Colonic mucosa (tissue), 4 donors: ENCODE results near the gene TRPT1. TPM values are rescaled to one million over a fixed set of nuclear protein-coding genes. Genes with fewer than 3 reads are reported as not detected.
A peak's percentile ranks its signal among the peaks of the same experiment; 100 is the strongest.

Source experiments
- DNase-seq: peaks from one replicate; pipeline ENCODE4 v3.0.0-alpha.2; 2020
- H3K27ac ChIP-seq: fragments of 200-600 bp; one replicate; pipeline ENCODE4 v1.8.0; 2021
- H3K27me3 ChIP-seq: fragments of 200-600 bp; one replicate; pipeline ENCODE4 v1.8.0; 2021
- H3K36me3 ChIP-seq: fragments of 200-600 bp; one replicate; pipeline ENCODE4 v1.8.0; 2021
- H3K4me1 ChIP-seq: fragments of 200-600 bp; one replicate; pipeline ENCODE4 v1.8.0; 2021; ENCODE audit warnings: mild to moderate bottlenecking
- H3K4me3 ChIP-seq: fragments of 200-600 bp; one replicate; pipeline ENCODE4 v1.8.0; 2021
- H3K9ac ChIP-seq, 2 donors: one replicate each; pipeline ENCODE4 v1.7.0; 2013; ENCODE audit warnings: control low read depth in 2 of 2, low read depth in 2 of 2, low read length in 2 of 2
- H3K9me3 ChIP-seq: fragments of 200-600 bp; one replicate; pipeline ENCODE4 v1.8.0; 2021
- intact Hi-C: fragments of 100-400 bp; cut with DNase I; formaldehyde crosslinking; loops from one replicate; pipeline ENCODE4 v1.14.1; 2022
- total RNA-seq, 2 donors: library from RNA; stranded (reverse); fragmentation: NEBNext Ultra II Directional in 1 of 2; extraction: Animal tissue kit (Norgen Biotek cat#: 25700) in 1 of 2; gene quantifications; one replicate each; pipeline ENCODE4 v1.2.1, GENCODE V29; 2021
- TF ChIP-seq, protein P1 (sequence below): fragments of 200-600 bp; IDR thresholded peaks from one replicate; pipeline ENCODE4 v1.8.0; 2022; ENCODE audit warnings: antibody characterized with exemption, mild to moderate bottlenecking
- donor health status: healthy.
- donor health status: DM: no; HTN: no; CAD: no.
- donor health status: DM: no; HTN: no; CAD: no.

TRPT1 gene
- total RNA-seq, 2 donors from 2014 or later = 52.3 to 63.6 TPM

DNA sequence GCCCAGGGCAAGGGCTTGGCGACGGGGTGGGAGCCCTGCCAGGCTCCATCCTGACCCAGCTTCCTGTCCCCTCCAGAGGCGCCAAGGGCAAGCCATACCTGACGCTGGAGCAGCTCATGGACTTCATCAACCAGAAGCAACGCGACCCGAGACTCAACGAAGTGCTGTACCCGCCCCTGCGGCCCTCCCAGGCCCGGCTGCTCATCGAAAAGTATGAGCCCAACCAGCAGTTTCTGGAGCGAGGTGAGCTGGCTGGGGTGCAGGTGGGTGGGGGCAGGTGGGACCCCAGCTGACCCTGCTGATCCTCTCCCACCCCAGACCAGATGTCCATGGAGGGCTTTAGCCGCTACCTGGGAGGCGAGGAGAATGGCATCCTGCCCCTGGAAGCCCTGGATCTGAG is 30.3 kb upstream of the TRPT1 start:
- DNase-seq = no peak
- no peaks in the 10 kb centered on the region for H3K27me3 ChIP-seq
- no peaks in the 10 kb centered on the region for H3K9me3 ChIP-seq
- intact Hi-C loops = no loop called here
- peaks cover 14% of the 10 kb centered on the region for H3K36me3 ChIP-seq
- TF ChIP-seq, protein P1, sequence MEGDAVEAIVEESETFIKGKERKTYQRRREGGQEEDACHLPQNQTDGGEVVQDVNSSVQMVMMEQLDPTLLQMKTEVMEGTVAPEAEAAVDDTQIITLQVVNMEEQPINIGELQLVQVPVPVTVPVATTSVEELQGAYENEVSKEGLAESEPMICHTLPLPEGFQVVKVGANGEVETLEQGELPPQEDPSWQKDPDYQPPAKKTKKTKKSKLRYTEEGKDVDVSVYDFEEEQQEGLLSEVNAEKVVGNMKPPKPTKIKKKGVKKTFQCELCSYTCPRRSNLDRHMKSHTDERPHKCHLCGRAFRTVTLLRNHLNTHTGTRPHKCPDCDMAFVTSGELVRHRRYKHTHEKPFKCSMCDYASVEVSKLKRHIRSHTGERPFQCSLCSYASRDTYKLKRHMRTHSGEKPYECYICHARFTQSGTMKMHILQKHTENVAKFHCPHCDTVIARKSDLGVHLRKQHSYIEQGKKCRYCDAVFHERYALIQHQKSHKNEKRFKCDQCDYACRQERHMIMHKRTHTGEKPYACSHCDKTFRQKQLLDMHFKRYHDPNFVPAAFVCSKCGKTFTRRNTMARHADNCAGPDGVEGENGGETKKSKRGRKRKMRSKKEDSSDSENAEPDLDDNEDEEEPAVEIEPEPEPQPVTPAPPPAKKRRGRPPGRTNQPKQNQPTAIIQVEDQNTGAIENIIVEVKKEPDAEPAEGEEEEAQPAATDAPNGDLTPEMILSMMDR = no peak
- H3K4me1 ChIP-seq = peaks cover 9% of the 10 kb centered on the region
- H3K9ac ChIP-seq = no peak overlapping the region
- H3K4me3 ChIP-seq = no peak overlapping the region
- H3K27ac ChIP-seq = no peak overlapping the region

DNA sequence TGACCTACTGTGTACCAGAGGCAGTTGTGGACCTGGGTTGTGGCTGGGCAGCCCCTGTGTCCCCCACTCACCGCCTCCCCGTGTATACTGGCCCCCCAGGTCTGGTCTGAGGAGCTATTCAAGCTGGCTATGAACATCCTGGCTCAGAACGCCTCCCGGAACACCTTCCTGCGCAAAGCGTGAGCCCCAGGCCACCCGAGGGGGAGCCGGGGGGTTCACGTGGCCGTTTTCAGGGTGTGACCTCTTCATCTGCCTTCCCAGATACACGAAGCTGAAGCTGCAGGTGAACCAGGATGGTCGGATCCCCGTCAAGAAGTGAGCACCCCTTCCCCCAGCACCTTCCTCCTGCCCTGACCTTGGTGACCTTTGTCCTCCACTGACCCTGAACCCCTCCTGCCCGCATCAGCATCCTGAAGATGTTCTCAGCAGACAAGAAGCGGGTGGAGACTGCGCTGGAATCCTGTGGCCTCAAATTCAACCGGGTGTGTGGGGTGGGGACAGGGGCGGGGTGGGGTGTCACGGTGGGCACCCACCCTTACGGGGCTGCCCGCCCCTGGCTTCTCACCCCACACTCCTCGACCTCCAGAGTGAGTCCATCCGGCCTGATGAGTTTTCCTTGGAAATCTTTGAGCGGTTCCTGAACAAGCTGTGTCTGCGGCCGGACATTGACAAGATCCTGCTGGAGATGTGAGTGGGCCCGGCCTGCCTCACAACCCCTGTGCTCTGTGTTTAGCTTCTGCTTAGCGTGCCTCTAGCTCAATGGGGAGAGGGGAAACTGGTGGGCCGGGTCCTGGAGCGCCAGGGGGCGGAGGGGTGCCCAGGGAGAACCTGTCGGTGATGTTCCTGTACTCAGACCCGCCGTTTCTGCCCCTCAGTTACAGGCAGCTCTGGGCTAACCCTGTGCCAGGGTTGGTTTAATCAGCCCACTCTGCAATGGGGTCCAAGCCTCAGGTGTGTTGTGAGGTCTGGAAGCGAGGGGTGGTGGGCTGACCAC is 29.4 kb upstream of the TRPT1 start:
- H3K27ac ChIP-seq = no peak overlapping the region
- peaks cover 9% of the 10 kb centered on the region for H3K4me1 ChIP-seq
- TF ChIP-seq, protein P1 = no peak
- H3K36me3 ChIP-seq = peaks cover 14% of the 10 kb centered on the region
- no peaks in the 10 kb centered on the region for H3K9me3 ChIP-seq
- no peak for DNase-seq
- no peak overlapping the region for H3K9ac ChIP-seq
- H3K27me3 ChIP-seq = no peaks in the 10 kb centered on the region
- intact Hi-C loops = no loop called here
- H3K4me3 ChIP-seq = no peak overlapping the region

DNA sequence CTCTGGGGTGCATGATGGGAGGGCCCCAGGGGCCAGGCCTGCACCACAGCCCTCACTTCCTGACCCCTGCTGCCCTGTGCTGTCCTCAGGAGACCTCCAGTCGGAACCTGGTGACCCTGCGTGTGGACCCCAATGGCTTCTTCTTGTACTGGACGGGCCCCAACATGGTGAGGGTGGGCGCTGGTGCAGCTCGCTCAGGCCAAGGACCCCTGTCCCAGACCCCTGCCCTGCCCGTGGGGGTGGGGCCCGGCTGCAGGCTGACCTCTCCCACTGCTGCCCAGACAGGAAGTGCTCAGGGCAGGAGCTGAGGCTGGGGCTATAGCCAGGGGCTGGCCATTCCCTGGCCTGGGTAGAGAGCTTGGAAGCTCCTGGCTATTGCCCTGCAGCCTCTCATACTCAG is 28.3 kb upstream of the TRPT1 start:
- Histone ChIP-seq H3K27ac (no peak overlapping the region), H3K4me1 (peaks cover 9% of the 10 kb centered on the region), H3K36me3 (peaks cover 12% of the 10 kb centered on the region), H3K27me3 (no peaks in the 10 kb centered on the region), H3K9ac (no peak overlapping the region), H3K9me3 (no peaks in the 10 kb centered on the region), H3K4me3 (no peak overlapping the region)
- intact Hi-C loops = no loop called here
- DNase-seq = no peak
- TF ChIP-seq, protein P1 = no peak

DNA sequence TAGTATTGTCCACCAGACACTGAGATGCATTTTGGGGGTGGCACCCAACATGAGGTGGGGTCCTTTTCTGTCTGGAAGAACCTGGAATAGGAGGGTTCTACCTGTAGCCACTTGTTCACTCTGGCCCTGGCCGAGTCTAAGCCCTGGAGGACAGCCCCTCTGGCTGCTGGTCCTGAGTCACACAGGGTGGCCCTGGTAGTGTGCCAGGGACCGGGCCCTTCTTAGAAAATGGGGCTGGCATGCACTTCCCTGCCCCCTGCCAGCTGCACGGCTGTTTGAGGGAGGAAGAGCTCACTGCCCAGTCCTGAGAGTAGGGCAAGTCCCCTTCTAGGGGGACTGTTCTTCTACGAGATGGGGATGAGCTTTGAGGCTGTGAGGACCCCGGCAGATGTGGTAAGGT is 27.5 kb upstream of the TRPT1 start:
- TF ChIP-seq, protein P1 = no peak
- Histone ChIP-seq H3K27me3 (no peaks in the 10 kb centered on the region), H3K9ac (peak overlapping the region in 1 of 2 donors; percentile 14), H3K36me3 (peaks cover 5% of the 10 kb centered on the region), H3K9me3 (no peaks in the 10 kb centered on the region), H3K4me3 (no peak overlapping the region), H3K27ac (no peak overlapping the region), H3K4me1 (peaks cover 9% of the 10 kb centered on the region)
- intact Hi-C loops = no loop called here
- no peak for DNase-seq

DNA sequence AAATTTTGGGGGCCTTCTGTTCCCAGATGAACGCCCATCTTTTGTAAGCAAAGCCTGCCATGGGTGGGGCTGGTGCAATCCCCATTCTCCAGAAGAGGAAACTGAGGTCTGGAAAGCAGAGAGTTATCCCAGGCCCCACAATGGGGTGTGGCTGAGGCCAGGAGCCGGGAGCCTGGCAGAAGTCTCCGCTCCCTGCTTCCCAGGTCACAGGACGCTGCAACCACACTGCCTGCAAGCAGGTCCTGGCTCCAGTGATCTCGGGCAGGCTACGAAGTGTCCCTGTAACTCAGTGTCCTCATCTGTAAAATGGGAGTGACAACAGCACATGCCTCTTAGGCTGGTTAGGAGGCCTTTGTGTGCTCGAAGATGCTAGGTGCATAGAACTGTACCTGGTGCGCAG is 27.1 kb upstream of the TRPT1 start:
- Histone ChIP-seq H3K4me1 (peaks cover 9% of the 10 kb centered on the region), H3K27ac (peak overlapping the region; percentile 80), H3K9ac (peak overlapping the region; percentile 8 to 89), H3K9me3 (no peaks in the 10 kb centered on the region), H3K4me3 (peak overlapping the region; percentile 97), H3K27me3 (no peaks in the 10 kb centered on the region), H3K36me3 (peaks cover 5% of the 10 kb centered on the region)
- intact Hi-C loops = no loop called here
- TF ChIP-seq, protein P1 = no peak
- no peak for DNase-seq
